ENCODE measurements around the gene TP53I11. TPM values are rescaled to one million over a fixed set of nuclear protein-coding genes. Genes with fewer than 3 reads are reported as not detected.

Gene TP53I11
- total RNA-seq, 1 experiment from 2014 or later: 42.4 TPM

DNA sequence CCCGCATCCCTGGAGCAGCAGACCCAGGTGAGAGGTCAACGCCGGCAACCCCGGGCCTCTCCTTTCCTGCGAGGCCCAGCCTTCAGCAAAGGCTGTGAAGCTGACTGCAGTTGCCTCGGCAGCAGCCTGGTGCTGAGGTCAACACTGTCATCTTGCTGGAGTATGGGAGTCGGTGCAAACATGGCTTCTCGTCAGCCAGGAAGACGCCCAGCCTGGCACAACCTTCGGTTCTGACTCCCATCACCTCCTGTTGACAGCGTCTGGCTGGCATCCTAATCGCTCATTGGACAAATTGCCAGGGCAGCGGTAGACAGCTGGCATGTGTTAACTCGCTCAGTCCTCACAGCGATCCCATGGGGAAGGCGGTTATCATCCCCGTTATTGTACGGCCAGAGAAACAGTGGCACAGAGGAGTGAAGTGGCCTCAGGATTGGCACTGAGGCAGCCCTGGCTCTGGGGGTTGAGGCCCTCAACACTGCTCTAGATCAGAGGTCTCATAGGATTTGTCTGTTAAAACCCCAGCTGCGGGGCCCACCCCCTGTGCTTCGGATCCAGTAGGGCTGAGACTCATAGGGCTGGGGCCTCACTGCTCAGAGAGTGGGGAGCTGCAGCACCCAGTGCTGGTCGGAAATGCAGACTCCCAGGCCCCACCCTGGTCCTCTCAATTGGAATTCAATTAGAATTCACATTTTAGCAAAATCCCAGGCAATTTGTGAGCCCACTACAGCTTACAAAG lies 39.3 kb upstream of the TP53I11 start:
- ATAC-seq (no peak), DNase-seq (ENCODE audit: low spot score) (no peak)
- H3K9me3 Mint-ChIP-seq: no peaks in the 10 kb centered on the region
- no peaks in the 10 kb centered on the region for H3K36me3 Mint-ChIP-seq
- H3K27ac Mint-ChIP-seq: no peak overlapping the region
- no peak overlapping the region for H3K4me3 Mint-ChIP-seq
- TF ChIP-seq, protein P1, sequence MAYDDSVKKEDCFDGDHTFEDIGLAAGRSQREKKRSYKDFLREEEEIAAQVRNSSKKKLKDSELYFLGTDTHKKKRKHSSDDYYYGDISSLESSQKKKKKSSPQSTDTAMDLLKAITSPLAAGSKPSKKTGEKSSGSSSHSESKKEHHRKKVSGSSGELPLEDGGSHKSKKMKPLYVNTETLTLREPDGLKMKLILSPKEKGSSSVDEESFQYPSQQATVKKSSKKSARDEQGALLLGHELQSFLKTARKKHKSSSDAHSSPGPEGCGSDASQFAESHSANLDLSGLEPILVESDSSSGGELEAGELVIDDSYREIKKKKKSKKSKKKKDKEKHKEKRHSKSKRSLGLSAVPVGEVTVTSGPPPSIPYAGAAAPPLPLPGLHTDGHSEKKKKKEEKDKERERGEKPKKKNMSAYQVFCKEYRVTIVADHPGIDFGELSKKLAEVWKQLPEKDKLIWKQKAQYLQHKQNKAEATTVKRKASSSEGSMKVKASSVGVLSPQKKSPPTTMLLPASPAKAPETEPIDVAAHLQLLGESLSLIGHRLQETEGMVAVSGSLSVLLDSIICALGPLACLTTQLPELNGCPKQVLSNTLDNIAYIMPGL (CRISPR knock-in tag; IDR thresholded peaks at IDR 0.05): no peak
- TF ChIP-seq NFE2L1 (CRISPR knock-in tag; IDR thresholded peaks at IDR 0.05) (no peak), JUN (CRISPR knock-in tag; IDR thresholded peaks at IDR 0.05) (no peak), EMX1 (CRISPR knock-in tag; IDR thresholded peaks at IDR 0.05) (no peak), ZNF219 (CRISPR knock-in tag; IDR thresholded peaks at IDR 0.05; ENCODE audit: borderline replicate concordance) (no peak)
- ChIA-PET POLR2A (no interaction called here), CTCF (no interaction called here)
- H3K4me1 Mint-ChIP-seq: peaks cover 35% of the 10 kb centered on the region
- peaks cover 4% of the 10 kb centered on the region for H3K27me3 Mint-ChIP-seq (ENCODE audit: low read depth)

DNA sequence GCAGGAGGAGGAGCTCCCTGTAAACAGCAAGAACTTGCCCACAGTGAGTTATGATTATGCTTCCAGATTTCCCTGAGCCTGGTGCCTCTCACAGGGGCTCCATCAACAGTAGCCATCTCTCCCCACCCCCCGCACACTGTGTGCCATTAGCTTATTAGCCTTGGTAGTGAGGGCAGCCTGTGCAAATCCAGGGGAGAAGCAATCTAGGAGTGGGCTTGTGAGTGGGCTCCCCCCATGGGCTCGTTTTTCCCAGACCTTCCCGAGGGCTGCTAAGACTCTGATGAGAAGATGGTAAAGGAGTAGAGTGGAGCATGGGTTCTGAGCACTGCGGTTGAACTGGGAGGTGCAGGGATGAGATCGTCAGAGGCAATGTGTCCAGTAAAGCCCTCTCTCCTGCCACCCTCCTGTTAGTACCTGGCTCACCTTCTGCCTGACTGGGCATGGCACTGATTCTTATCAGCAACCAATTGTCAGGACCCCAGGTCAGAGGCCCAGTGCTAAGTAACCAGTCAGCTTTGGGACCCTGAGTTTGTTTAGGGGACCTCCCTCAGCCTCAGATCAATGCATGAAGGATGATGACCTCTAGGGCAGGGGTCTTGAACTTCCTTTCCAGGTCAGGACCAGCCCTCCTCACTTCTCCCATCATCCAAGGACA lies 38.4 kb upstream of the TP53I11 start:
- POLR2A ChIA-PET: no interaction called here
- H3K36me3 Mint-ChIP-seq: no peaks in the 10 kb centered on the region
- ATAC-seq: no peak
- CTCF ChIA-PET: interaction anchor here (0.6 to 1.9 kb wide), 2 partner anchors 53 to 371 kb away, joined by 3 to 7 read pairs; no protein-coding TSS in a partner anchor
- DNase-seq (ENCODE audit: low spot score): no peak
- no peaks in the 10 kb centered on the region for H3K9me3 Mint-ChIP-seq
- peaks cover 4% of the 10 kb centered on the region for H3K27me3 Mint-ChIP-seq (ENCODE audit: low read depth)
- no peak overlapping the region for H3K27ac Mint-ChIP-seq
- TF ChIP-seq ZNF232 (CRISPR knock-in tag; IDR thresholded peaks at IDR 0.05): no peak
- no peak for TF ChIP-seq PRRX2 (CRISPR knock-in tag; IDR thresholded peaks at IDR 0.05)
- TF ChIP-seq, protein P2, sequence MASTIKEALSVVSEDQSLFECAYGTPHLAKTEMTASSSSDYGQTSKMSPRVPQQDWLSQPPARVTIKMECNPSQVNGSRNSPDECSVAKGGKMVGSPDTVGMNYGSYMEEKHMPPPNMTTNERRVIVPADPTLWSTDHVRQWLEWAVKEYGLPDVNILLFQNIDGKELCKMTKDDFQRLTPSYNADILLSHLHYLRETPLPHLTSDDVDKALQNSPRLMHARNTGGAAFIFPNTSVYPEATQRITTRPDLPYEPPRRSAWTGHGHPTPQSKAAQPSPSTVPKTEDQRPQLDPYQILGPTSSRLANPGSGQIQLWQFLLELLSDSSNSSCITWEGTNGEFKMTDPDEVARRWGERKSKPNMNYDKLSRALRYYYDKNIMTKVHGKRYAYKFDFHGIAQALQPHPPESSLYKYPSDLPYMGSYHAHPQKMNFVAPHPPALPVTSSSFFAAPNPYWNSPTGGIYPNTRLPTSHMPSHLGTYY (CRISPR knock-in tag; IDR thresholded peaks at IDR 0.05): no peak
- TF ChIP-seq, protein P3, sequence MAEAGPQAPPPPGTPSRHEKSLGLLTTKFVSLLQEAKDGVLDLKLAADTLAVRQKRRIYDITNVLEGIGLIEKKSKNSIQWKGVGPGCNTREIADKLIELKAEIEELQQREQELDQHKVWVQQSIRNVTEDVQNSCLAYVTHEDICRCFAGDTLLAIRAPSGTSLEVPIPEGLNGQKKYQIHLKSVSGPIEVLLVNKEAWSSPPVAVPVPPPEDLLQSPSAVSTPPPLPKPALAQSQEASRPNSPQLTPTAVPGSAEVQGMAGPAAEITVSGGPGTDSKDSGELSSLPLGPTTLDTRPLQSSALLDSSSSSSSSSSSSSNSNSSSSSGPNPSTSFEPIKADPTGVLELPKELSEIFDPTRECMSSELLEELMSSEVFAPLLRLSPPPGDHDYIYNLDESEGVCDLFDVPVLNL (CRISPR knock-in tag; IDR thresholded peaks at IDR 0.05; ENCODE audit: borderline replicate concordance, low read depth): no peak
- TF ChIP-seq, protein P4, sequence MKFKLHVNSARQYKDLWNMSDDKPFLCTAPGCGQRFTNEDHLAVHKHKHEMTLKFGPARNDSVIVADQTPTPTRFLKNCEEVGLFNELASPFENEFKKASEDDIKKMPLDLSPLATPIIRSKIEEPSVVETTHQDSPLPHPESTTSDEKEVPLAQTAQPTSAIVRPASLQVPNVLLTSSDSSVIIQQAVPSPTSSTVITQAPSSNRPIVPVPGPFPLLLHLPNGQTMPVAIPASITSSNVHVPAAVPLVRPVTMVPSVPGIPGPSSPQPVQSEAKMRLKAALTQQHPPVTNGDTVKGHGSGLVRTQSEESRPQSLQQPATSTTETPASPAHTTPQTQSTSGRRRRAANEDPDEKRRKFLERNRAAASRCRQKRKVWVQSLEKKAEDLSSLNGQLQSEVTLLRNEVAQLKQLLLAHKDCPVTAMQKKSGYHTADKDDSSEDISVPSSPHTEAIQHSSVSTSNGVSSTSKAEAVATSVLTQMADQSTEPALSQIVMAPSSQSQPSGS (CRISPR knock-in tag; IDR thresholded peaks at IDR 0.05; ENCODE audit: borderline replicate concordance, low read depth): no peak
- H3K4me3 Mint-ChIP-seq: no peak overlapping the region
- peaks cover 33% of the 10 kb centered on the region for H3K4me1 Mint-ChIP-seq

DNA sequence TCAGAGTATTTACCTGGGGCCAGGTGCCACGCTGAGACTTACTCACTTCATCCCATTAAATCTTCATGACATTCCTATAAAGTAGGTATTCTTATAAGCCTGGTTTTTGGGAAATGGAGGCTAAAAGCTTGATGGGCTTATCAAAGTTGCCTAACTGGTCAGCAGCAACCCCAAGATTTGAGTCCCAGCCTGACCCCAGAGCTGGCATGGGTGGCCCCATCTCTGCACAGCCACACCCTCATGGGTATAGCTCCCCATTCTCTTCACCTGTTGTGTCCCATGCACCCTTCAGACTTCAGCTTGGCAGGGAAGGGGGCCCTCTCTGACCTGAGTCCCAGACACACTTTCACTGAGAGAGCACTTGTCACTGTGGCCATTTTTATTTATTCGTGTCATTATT lies 37.4 kb upstream of the TP53I11 start:
- H3K27ac Mint-ChIP-seq: no peak overlapping the region
- ChIA-PET POLR2A (no interaction called here), CTCF (interaction anchor here (1.9 kb wide), 1 partner anchor 52 kb away, joined by 7 read pairs; no protein-coding TSS in a partner anchor)
- peaks cover 25% of the 10 kb centered on the region for H3K4me1 Mint-ChIP-seq
- no peak for ATAC-seq
- DNase-seq (ENCODE audit: low spot score): no peak
- no peak overlapping the region for H3K4me3 Mint-ChIP-seq
- H3K36me3 Mint-ChIP-seq: no peaks in the 10 kb centered on the region
- H3K27me3 Mint-ChIP-seq (ENCODE audit: low read depth): peaks cover 4% of the 10 kb centered on the region
- H3K9me3 Mint-ChIP-seq: no peaks in the 10 kb centered on the region
- TF ChIP-seq IRF2 (CRISPR knock-in tag; IDR thresholded peaks at IDR 0.05; ENCODE audit: borderline replicate concordance, low read depth) (no peak), ZBTB21 (CRISPR knock-in tag; IDR thresholded peaks at IDR 0.05; ENCODE audit: borderline replicate concordance) (no peak)
- TF ChIP-seq, protein P5, sequence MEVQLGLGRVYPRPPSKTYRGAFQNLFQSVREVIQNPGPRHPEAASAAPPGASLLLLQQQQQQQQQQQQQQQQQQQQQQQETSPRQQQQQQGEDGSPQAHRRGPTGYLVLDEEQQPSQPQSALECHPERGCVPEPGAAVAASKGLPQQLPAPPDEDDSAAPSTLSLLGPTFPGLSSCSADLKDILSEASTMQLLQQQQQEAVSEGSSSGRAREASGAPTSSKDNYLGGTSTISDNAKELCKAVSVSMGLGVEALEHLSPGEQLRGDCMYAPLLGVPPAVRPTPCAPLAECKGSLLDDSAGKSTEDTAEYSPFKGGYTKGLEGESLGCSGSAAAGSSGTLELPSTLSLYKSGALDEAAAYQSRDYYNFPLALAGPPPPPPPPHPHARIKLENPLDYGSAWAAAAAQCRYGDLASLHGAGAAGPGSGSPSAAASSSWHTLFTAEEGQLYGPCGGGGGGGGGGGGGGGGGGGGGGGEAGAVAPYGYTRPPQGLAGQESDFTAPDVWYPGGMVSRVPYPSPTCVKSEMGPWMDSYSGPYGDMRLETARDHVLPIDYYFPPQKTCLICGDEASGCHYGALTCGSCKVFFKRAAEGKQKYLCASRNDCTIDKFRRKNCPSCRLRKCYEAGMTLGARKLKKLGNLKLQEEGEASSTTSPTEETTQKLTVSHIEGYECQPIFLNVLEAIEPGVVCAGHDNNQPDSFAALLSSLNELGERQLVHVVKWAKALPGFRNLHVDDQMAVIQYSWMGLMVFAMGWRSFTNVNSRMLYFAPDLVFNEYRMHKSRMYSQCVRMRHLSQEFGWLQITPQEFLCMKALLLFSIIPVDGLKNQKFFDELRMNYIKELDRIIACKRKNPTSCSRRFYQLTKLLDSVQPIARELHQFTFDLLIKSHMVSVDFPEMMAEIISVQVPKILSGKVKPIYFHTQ (CRISPR knock-in tag; IDR thresholded peaks at IDR 0.05): no peak
- TF ChIP-seq, protein P6, sequence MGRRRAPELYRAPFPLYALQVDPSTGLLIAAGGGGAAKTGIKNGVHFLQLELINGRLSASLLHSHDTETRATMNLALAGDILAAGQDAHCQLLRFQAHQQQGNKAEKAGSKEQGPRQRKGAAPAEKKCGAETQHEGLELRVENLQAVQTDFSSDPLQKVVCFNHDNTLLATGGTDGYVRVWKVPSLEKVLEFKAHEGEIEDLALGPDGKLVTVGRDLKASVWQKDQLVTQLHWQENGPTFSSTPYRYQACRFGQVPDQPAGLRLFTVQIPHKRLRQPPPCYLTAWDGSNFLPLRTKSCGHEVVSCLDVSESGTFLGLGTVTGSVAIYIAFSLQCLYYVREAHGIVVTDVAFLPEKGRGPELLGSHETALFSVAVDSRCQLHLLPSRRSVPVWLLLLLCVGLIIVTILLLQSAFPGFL (CRISPR knock-in tag; IDR thresholded peaks at IDR 0.05; ENCODE audit: borderline replicate concordance): no peak
- TF ChIP-seq, protein P1 (CRISPR knock-in tag; IDR thresholded peaks at IDR 0.05): no peak
